Mucosa of descending colon (tissue), 3 donors: ENCODE results near the gene MRPS15. TPM values are rescaled to one million over a fixed set of nuclear protein-coding genes. Genes with fewer than 3 reads are reported as not detected.

ENCODE experiments used
- ATAC-seq: fragments of 200-7000 bp; cut with Tn5 transposase; one replicate; pipeline ENCODE4 v1.9.1; 2020; ENCODE audit warnings: mild to moderate bottlenecking, moderate library complexity
- DNase-seq, 3 donors: peaks; one replicate each; pipeline ENCODE4 v3.0.0-alpha.2; 2020
- H3K36me3 ChIP-seq: fragments of 200-600 bp; one replicate; pipeline ENCODE4 v1.8.0; 2021; ENCODE audit warnings: low read depth, mild to moderate bottlenecking
- H3K4me1 ChIP-seq: fragments of 200-600 bp; one replicate; pipeline ENCODE4 v1.8.0; 2021; ENCODE audit warnings: low read depth, mild to moderate bottlenecking
- H3K4me3 ChIP-seq: fragments of 200-600 bp; one replicate; pipeline ENCODE4 v1.8.0; 2021; ENCODE audit warnings: mild to moderate bottlenecking
- H3K9me3 ChIP-seq: fragments of 200-600 bp; one replicate; pipeline ENCODE4 v1.8.0; 2021; ENCODE audit warnings: mild to moderate bottlenecking
- intact Hi-C, 2 donors: fragments of 100-400 bp; cut with DNase I in 1 of 2; cut with micrococcal nuclease in 1 of 2; formaldehyde crosslinking; loops; one replicate each; pipeline versions ENCODE4 v1.11.0 to v1.11.1; 2022; cut with DNase I, micrococcal nuclease
- total RNA-seq, 3 donors: library from RNA; stranded (reverse); fragmentation: NEBNext Ultra II Directional in 2 of 3; extraction: Animal tissue kit (Norgen Biotek cat#: 25700) in 2 of 3; gene quantifications; one replicate each; pipeline versions ENCODE4 v1.2.1 to v1.2.4, GENCODE V29; 2021 to 2023
- TF ChIP-seq, protein P1 (sequence below): fragments of 200-600 bp; IDR thresholded peaks from one replicate; pipeline ENCODE4 v1.8.0; 2022; ENCODE audit warnings: antibody characterized with exemption, mild to moderate bottlenecking
- donor health status: DM: no; HTN: no; CAD: no; lungs with moderate emphysema.
- donor health status: DM: no; HTN: no; CAD: no.
- donor health status: DM: no; HTN: yes; CAD: no.

MRPS15 gene
- total RNA-seq, 3 donors from 2014 or later = 48.4 to 59.4 (median 54.9) TPM

DNA sequence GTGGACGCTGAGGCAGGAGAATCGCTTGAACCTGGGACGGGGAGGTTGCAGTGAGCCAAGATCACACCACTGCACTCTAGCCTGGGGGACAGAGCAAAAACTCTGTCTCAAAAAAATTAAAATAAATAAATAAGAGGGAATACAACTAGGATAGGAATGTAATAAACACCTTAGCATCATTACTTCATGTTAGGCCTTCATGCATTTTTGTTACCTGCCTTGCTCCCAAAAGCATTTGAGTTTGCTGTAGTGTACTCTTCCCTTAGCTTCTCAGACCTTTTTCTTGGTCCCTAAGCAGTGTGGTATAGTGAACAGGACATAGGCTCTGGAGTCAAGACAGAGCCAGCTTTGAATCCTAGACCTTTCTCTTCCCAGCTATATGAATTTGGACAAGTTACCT lies 11.1 kb downstream of the MRPS15 start:
- Histone ChIP-seq H3K4me3 (no peak overlapping the region), H3K9me3 (no peaks in the 10 kb centered on the region), H3K36me3 (peaks cover 7% of the 10 kb centered on the region), H3K4me1 (no peaks in the 10 kb centered on the region)
- DNase-seq (no peak), ATAC-seq (no peak)
- intact Hi-C loops = no loop called here
- TF ChIP-seq, protein P1, sequence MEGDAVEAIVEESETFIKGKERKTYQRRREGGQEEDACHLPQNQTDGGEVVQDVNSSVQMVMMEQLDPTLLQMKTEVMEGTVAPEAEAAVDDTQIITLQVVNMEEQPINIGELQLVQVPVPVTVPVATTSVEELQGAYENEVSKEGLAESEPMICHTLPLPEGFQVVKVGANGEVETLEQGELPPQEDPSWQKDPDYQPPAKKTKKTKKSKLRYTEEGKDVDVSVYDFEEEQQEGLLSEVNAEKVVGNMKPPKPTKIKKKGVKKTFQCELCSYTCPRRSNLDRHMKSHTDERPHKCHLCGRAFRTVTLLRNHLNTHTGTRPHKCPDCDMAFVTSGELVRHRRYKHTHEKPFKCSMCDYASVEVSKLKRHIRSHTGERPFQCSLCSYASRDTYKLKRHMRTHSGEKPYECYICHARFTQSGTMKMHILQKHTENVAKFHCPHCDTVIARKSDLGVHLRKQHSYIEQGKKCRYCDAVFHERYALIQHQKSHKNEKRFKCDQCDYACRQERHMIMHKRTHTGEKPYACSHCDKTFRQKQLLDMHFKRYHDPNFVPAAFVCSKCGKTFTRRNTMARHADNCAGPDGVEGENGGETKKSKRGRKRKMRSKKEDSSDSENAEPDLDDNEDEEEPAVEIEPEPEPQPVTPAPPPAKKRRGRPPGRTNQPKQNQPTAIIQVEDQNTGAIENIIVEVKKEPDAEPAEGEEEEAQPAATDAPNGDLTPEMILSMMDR = no peak

DNA sequence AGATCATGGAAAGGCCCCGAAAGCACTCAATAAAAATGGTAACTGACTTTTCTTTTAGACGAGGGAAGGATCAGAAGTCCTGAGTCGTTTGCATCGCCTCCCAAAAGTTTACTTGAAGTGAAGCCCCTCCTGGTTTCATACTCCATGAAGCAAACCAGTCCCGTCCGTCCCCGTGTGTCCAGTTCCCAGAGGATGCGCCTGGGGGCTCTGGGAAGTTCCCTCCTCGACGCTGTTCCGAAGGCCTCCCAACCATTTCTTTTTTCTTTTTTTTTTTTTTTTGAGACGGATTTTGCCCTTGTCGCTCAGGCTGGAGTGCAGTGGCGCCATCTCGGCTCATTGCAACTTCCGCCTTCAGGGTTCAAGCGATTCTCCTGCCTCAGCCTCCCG lies 13.3 kb downstream of the MRPS15 start:
- H3K9me3 ChIP-seq = no peaks in the 10 kb centered on the region
- H3K4me1 ChIP-seq = no peaks in the 10 kb centered on the region
- DNase-seq (peak in 1 of 3 donors; percentile 40), ATAC-seq (no peak)
- intact Hi-C loops = no loop called here
- peaks cover 7% of the 10 kb centered on the region for H3K36me3 ChIP-seq
- TF ChIP-seq, protein P1 = no peak
- peak overlapping the region; percentile 36 for H3K4me3 ChIP-seq

DNA sequence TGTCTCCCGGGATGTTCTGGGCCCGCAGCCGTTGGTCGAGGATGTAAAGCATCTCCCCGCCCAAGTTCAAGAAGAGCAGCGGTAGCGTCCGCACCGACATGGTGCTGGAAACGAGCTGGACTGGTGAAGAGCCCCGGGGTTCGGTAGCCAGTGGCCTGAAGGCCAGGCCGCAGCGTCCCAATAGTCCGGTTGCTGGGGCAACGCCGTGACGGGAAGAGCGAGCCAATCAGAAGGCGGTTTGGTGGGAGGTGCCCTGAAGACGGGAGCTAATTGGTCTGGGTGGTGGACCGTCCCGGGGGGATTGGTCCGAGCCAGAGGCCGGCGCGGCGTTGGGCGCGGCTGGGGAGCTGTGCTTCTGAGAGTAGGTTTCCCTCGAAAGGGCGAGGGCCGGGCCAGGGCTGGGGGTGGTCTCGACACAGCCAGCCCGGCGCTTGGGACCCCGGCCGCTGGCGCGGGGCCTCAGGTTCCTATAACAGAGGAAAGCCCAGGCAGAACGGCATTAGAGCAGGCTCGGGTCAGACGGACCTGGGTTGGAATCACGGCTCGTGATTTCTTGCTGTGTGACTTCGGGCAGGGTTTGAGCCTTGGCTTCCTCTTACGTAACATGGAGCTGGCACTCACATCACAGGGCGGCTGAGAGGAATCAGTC lies 13.8 kb downstream of the MRPS15 start, which contains the start of gene OSCP1:
Gene OSCP1 (minus strand): TSS at position 182 of the 649 bp plus-strand sequence. CDS start 82 bp downstream, at position 100.
- H3K4me3 ChIP-seq = peak within 1 kb of the TSS; percentile 36
- H3K9me3 ChIP-seq = no peaks in the 10 kb centered on the region
- ATAC-seq (peak; percentile 99), DNase-seq (peak; percentile 96)
- TF ChIP-seq, protein P1 = no peak
- intact Hi-C loops = no loop called here
- peaks cover 2% of the 10 kb centered on the region for H3K36me3 ChIP-seq
- H3K4me1 ChIP-seq = no peaks in the 10 kb centered on the region

DNA sequence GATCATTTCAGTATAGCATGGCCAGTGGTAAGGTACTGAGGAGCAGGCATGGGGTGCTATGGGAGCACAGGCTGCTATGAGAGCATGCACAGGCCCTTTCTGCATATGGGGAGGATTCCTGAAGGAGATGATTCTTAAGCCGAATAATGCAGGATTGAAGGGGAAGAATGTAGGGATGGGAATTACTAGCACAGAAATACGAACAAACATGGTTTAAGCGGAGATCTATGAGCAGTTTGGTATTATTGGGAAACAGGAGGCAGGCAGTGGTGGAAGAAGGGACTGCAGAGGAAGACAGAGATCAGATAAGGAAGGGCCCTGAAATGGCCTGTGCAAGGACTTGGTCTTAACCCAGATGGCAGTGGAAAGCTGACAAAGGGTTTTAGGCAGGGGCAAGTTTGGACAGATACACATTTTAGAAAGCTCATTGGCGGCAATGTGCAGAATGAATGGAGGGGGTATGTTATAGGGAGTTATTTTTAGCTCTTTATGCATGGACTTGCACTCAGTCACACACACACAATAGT lies 15.6 kb downstream of the MRPS15 start:
- no peak for DNase-seq
- intact Hi-C loops = no loop called here
- Histone ChIP-seq H3K9me3 (no peaks in the 10 kb centered on the region), H3K4me3 (no peak overlapping the region), H3K36me3 (no peaks in the 10 kb centered on the region), H3K4me1 (no peaks in the 10 kb centered on the region)
- TF ChIP-seq, protein P1 = no peak
- ATAC-seq = no peak

DNA sequence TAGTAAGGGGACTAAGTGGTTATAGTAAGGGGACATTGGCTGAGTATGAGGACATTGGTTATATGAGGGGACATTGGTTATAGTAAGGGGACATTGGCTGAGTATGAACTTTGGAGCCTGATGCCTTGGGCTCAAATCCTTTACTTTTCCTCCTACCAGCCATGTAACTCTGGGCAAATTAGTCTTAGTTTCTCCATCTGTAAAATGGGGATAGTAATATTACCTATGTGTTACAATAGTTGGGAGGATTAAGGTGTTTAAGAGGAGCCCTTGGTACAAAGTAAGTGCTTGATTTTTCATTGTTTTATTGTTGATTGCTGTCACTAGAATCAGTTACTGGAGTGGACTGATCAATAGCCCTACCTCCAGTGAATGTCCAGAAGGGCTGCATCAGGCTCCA lies 16.7 kb downstream of the MRPS15 start:
- H3K4me3 ChIP-seq = no peak overlapping the region
- no peak for DNase-seq
- intact Hi-C loops = no loop called here
- H3K36me3 ChIP-seq = no peaks in the 10 kb centered on the region
- no peaks in the 10 kb centered on the region for H3K4me1 ChIP-seq
- TF ChIP-seq, protein P1 = no peak
- H3K9me3 ChIP-seq = no peaks in the 10 kb centered on the region
- ATAC-seq = no peak
